ENCODE results near the gene CAMK2D. TPM values are rescaled to one million over a fixed set of nuclear protein-coding genes. Genes with fewer than 3 reads are reported as not detected.

Gene CAMK2D
- total RNA-seq, 4 donors from 2014 or later: 48.2 to 66.2 (median 51.2) TPM

DNA sequence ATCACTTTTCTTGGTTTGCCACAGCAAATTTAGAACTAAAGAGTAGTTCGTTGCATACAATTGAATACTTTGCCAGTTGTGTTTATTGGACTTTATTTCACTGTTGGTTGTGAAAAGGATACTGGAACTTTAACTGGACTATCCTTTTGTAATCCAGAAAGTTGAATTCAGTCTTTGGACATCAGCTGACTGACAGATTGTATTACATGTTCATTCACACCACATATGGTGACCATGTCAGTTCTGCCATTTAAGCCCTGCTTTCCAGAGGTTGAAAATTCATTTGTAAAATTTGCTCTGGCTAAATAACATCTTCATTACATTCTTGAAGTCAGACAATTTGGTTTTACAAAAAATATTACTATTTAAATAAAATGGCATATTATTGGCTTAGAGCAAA, 251.7 kb downstream of the CAMK2D start:
- no peak for DNase-seq (ENCODE audit: extremely low spot score)
- H3K9me3 ChIP-seq: no peaks in the 10 kb centered on the region
- H3K36me3 ChIP-seq: peaks cover 13 to 51% (median 34%) of the 10 kb centered on the region in 4 donors
- H3K27me3 ChIP-seq: no peaks in the 10 kb centered on the region
- H3K27ac ChIP-seq (replicated peaks in 1 of 4): no peak overlapping the region
- H3K4me1 ChIP-seq: no peaks in the 10 kb centered on the region
- H3K4me3 ChIP-seq: no peak overlapping the region
- intact Hi-C loops (cut with DNase I): no loop called here
- 100% methylated on average over 1 of the region's 1 CpG for WGBS
- TF ChIP-seq EP300 (IDR thresholded peaks at IDR 0.05) (no peak), POLR2A (IDR thresholded peaks at IDR 0.05; ENCODE audit: low read depth) (no peak), POLR2AphosphoS5 (IDR thresholded peaks at IDR 0.05) (no peak), CTCF (IDR thresholded peaks at IDR 0.05) (no peak)

GRCh38 chr4:113505044-113505443, 256.5 kb downstream of the CAMK2D start:
- DNase-seq (ENCODE audit: extremely low spot score): no peak
- intact Hi-C loops (cut with DNase I): no loop called here
- H3K36me3 ChIP-seq: peaks cover 0 to 24% (median 13%) of the 10 kb centered on the region in 4 donors

GRCh38 chr4:113504422-113504821, 257.1 kb downstream of the CAMK2D start:
- 95% methylated on average over 3 of the region's 3 CpGs for WGBS
- H3K27me3 ChIP-seq: no peaks in the 10 kb centered on the region
- intact Hi-C loops (cut with DNase I): no loop called here
- H3K27ac ChIP-seq (replicated peaks in 1 of 4): no peak overlapping the region
- TF ChIP-seq POLR2A (IDR thresholded peaks at IDR 0.05; ENCODE audit: low read depth): no peak
- TF ChIP-seq EP300 (IDR thresholded peaks at IDR 0.05): no peak
- TF ChIP-seq POLR2AphosphoS5 (IDR thresholded peaks at IDR 0.05): no peak
- no peak for TF ChIP-seq CTCF (IDR thresholded peaks at IDR 0.05)
- no peak overlapping the region for H3K4me3 ChIP-seq
- H3K36me3 ChIP-seq: peaks cover 0 to 28% (median 13%) of the 10 kb centered on the region in 4 donors
- no peak for DNase-seq (ENCODE audit: extremely low spot score)
- peaks cover 0 to 9% (median 3%) of the 10 kb centered on the region in 4 donors for H3K4me1 ChIP-seq
- H3K9me3 ChIP-seq: no peaks in the 10 kb centered on the region

More at GRCh38 chr4:113505044-113505443, 256.5 kb downstream of the CAMK2D start:
- Histone ChIP-seq H3K9me3 (no peaks in the 10 kb centered on the region), H3K4me3 (no peak overlapping the region), H3K4me1 (peaks cover 0 to 3% (median 0%) of the 10 kb centered on the region in 4 donors), H3K27me3 (no peaks in the 10 kb centered on the region), H3K27ac (replicated peaks in 1 of 4) (no peak overlapping the region)
- TF ChIP-seq POLR2A (IDR thresholded peaks at IDR 0.05; ENCODE audit: low read depth) (no peak), POLR2AphosphoS5 (IDR thresholded peaks at IDR 0.05) (no peak), CTCF (IDR thresholded peaks at IDR 0.05) (no peak), EP300 (IDR thresholded peaks at IDR 0.05) (no peak)
- 78% methylated on average over 5 of the region's 5 CpGs for WGBS

GRCh38 chr4:113503691-113504090, 257.8 kb downstream of the CAMK2D start:
- TF ChIP-seq CTCF (IDR thresholded peaks at IDR 0.05) (no peak), POLR2A (IDR thresholded peaks at IDR 0.05; ENCODE audit: low read depth) (no peak), EP300 (IDR thresholded peaks at IDR 0.05) (no peak), POLR2AphosphoS5 (IDR thresholded peaks at IDR 0.05) (no peak)
- no peak for DNase-seq (ENCODE audit: extremely low spot score)
- Histone ChIP-seq H3K4me1 (peaks cover 0 to 14% (median 7%) of the 10 kb centered on the region in 4 donors), H3K27ac (replicated peaks in 1 of 4) (no peak overlapping the region), H3K36me3 (peaks cover 0 to 28% (median 11%) of the 10 kb centered on the region in 4 donors), H3K9me3 (no peaks in the 10 kb centered on the region), H3K4me3 (no peak overlapping the region), H3K27me3 (no peaks in the 10 kb centered on the region)
- intact Hi-C loops (cut with DNase I): no loop called here

DNA sequence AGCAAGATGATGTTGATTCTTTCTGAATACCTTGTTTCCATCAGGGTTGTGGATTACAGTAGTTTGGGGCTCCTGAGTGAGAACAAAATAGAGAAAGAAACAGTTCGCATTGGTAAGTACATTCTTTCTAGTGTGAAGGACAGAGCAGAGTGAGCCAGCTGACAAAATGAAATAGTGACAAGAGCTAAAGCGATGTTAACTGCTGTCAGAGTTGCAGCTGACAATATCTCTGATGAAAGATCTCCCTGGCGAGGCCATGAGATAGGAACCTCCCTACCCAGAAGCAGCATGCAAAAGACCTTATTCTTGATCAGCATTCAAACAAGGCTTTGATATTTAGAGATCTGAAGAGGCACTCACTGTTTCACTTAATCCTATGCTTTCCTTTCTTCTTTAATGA, 258.6 kb downstream of the CAMK2D start:
- H3K4me3 ChIP-seq: no peak overlapping the region
- H3K27ac ChIP-seq (replicated peaks in 1 of 4): no peak overlapping the region
- H3K9me3 ChIP-seq: no peaks in the 10 kb centered on the region
- H3K4me1 ChIP-seq: peaks cover 0 to 14% (median 7%) of the 10 kb centered on the region in 4 donors
- no peaks in the 10 kb centered on the region for H3K27me3 ChIP-seq
- WGBS: 94% methylated on average over 3 of the region's 3 CpGs
- DNase-seq (ENCODE audit: extremely low spot score): no peak
- TF ChIP-seq CTCF (IDR thresholded peaks at IDR 0.05) (no peak), POLR2A (IDR thresholded peaks at IDR 0.05; ENCODE audit: low read depth) (no peak), EP300 (IDR thresholded peaks at IDR 0.05) (no peak)
- intact Hi-C loops (cut with DNase I): no loop called here
- H3K36me3 ChIP-seq: peaks cover 0 to 25% (median 7%) of the 10 kb centered on the region in 4 donors

Data from esophagus muscularis mucosa (tissue), 4 donors.